ENCODE data around the gene EXOC4. TPM values are rescaled to one million over a fixed set of nuclear protein-coding genes. Genes with fewer than 3 reads are reported as not detected.
A peak's percentile ranks its signal among the peaks of the same experiment; 100 is the strongest.
"Not testable (repeated sequence)": the region's sequence is repeated elsewhere in the genome, so short reads cannot be mapped to it uniquely, and the experiment has no call there.

The EXOC4 gene
- 71.8 TPM for polyA plus RNA-seq (2013, experiment 1 of 4)
- polyA plus RNA-seq (2013, experiment 2 of 4) = 81.0 TPM
- polyA plus RNA-seq (2013, experiment 3 of 4) = 56.1 TPM
- 61.0 TPM for polyA plus RNA-seq (2013, experiment 4 of 4)

GRCh38 chr7:133252858-133253518 is at the start of gene EXOC4:
TSS of gene EXOC4 (plus strand) at chr7:133253078.
- H3K4me1 ChIP-seq (ENCODE audit: control insufficient read depth, insufficient read depth, low read length) = peaks cover 6% of the 10 kb centered on the region
- H3K9me3 ChIP-seq (ENCODE audit: control insufficient read depth, low read length) = no peaks in the 10 kb centered on the region
- H3K27ac ChIP-seq (ENCODE audit: insufficient read depth, low read depth, low read length, poor library complexity, severe bottlenecking) = peak within 1 kb of the TSS; percentile 46
- 0% methylated on average over 24 to 25 of the region's 25 CpGs for WGBS, 2 experiments
- no peaks in the 10 kb centered on the region for H3K36me3 ChIP-seq (ENCODE audit: control insufficient read depth, insufficient read depth, low read length)
- H3K4me3 ChIP-seq (ENCODE audit: insufficient read depth, low read depth, low read length) = peak within 1 kb of the TSS; percentile 86
- no peaks in the 10 kb centered on the region for H3K27me3 ChIP-seq (ENCODE audit: control insufficient read depth, insufficient read depth, low read length, poor library complexity, severe bottlenecking)

GRCh38 chr7:133203490-133203889 is 49.4 kb upstream of the EXOC4 start:
- no peaks in the 10 kb centered on the region for H3K9me3 ChIP-seq (ENCODE audit: control insufficient read depth, low read length)
- no peaks in the 10 kb centered on the region for H3K36me3 ChIP-seq (ENCODE audit: control insufficient read depth, insufficient read depth, low read length)
- 89 to 99% methylated on average over 3 of the region's 3 CpGs for WGBS, 2 experiments
- no peak overlapping the region for H3K4me3 ChIP-seq (ENCODE audit: insufficient read depth, low read depth, low read length)
- no peaks in the 10 kb centered on the region for H3K4me1 ChIP-seq (ENCODE audit: control insufficient read depth, insufficient read depth, low read length)
- H3K27ac ChIP-seq (ENCODE audit: insufficient read depth, low read depth, low read length, poor library complexity, severe bottlenecking) = no peak overlapping the region
- H3K27me3 ChIP-seq (ENCODE audit: control insufficient read depth, insufficient read depth, low read length, poor library complexity, severe bottlenecking) = no peaks in the 10 kb centered on the region

- no peak overlapping the region for H3K27ac ChIP-seq (ENCODE audit: insufficient read depth, low read depth, low read length, poor library complexity, severe bottlenecking)
- H3K4me1 ChIP-seq (ENCODE audit: control insufficient read depth, insufficient read depth, low read length) = no peaks in the 10 kb centered on the region
- no peaks in the 10 kb centered on the region for H3K9me3 ChIP-seq (ENCODE audit: control insufficient read depth, low read length)
- H3K4me3 ChIP-seq (ENCODE audit: insufficient read depth, low read depth, low read length) = no peak overlapping the region
- H3K36me3 ChIP-seq (ENCODE audit: control insufficient read depth, insufficient read depth, low read length) = no peaks in the 10 kb centered on the region
- H3K27me3 ChIP-seq (ENCODE audit: control insufficient read depth, insufficient read depth, low read length, poor library complexity, severe bottlenecking) = no peaks in the 10 kb centered on the region
- WGBS, 2 experiments = 87 to 90% methylated on average over 2 of the region's 2 CpGs
Measured at GRCh38 chr7:133207687-133208086, 45.2 kb upstream of the EXOC4 start.

DNA sequence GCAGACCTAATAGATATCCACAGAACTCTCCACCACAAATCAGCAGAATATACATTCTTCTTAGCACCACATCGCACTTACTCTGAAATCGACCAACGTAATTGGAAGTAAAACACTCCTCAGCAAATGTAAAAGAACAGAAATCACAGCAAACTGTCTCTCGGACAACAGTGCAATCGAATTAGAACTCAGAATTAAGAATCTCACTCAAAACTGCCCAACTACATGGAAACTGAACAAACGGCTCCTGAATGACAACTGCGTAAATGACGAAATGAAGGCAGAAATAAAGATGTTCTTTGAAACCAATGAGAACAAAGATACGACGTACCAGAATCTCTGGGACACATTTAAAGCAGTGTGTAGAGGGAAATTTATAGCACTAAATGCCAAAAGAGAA is 42.1 kb upstream of the EXOC4 start:
- H3K36me3 ChIP-seq (ENCODE audit: control insufficient read depth, insufficient read depth, low read length); H3K4me3 ChIP-seq (ENCODE audit: insufficient read depth, low read depth, low read length); H3K27me3 ChIP-seq (ENCODE audit: control insufficient read depth, insufficient read depth, low read length, poor library complexity, severe bottlenecking); H3K27ac ChIP-seq (ENCODE audit: insufficient read depth, low read depth, low read length, poor library complexity, severe bottlenecking); H3K9me3 ChIP-seq (ENCODE audit: control insufficient read depth, low read length); H3K4me1 ChIP-seq (ENCODE audit: control insufficient read depth, insufficient read depth, low read length): not testable (repeated sequence)
- WGBS, 2 experiments = 95 to 96% methylated on average over 10 of the region's 10 CpGs

DNA sequence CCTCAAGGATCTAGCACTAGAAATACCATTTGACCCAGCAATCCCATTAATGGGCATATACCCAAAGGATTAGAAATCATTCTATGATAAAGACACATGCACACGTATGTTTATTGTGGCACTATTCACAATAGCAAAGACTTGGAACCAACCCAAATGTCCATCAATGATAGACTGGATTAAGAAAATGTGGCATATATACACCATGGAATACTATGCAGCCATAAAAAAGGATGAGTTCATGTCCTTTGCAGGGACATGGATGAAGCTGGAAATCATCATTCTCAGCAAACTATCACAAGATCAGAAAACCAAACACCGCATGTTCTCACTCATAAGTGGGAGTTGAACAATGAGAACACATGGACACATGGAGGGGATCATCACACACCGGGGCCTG is 39.1 kb upstream of the EXOC4 start:
- not testable (repeated sequence) for H3K9me3 ChIP-seq (ENCODE audit: control insufficient read depth, low read length); H3K4me3 ChIP-seq (ENCODE audit: insufficient read depth, low read depth, low read length); H3K4me1 ChIP-seq (ENCODE audit: control insufficient read depth, insufficient read depth, low read length); H3K27ac ChIP-seq (ENCODE audit: insufficient read depth, low read depth, low read length, poor library complexity, severe bottlenecking); H3K36me3 ChIP-seq (ENCODE audit: control insufficient read depth, insufficient read depth, low read length); H3K27me3 ChIP-seq (ENCODE audit: control insufficient read depth, insufficient read depth, low read length, poor library complexity, severe bottlenecking)
- WGBS, 2 experiments = 85 to 91% methylated on average over 1 to 2 of the region's 3 CpGs

GRCh38 chr7:133217773-133218172 is 35.1 kb upstream of the EXOC4 start:
- H3K27ac ChIP-seq (ENCODE audit: insufficient read depth, low read depth, low read length, poor library complexity, severe bottlenecking) = no peak overlapping the region
- no peaks in the 10 kb centered on the region for H3K36me3 ChIP-seq (ENCODE audit: control insufficient read depth, insufficient read depth, low read length)
- no peak overlapping the region for H3K4me3 ChIP-seq (ENCODE audit: insufficient read depth, low read depth, low read length)
- no peaks in the 10 kb centered on the region for H3K9me3 ChIP-seq (ENCODE audit: control insufficient read depth, low read length)
- no peaks in the 10 kb centered on the region for H3K4me1 ChIP-seq (ENCODE audit: control insufficient read depth, insufficient read depth, low read length)
- WGBS, 2 experiments = 96 to 100% methylated on average over 3 of the region's 3 CpGs
- no peaks in the 10 kb centered on the region for H3K27me3 ChIP-seq (ENCODE audit: control insufficient read depth, insufficient read depth, low read length, poor library complexity, severe bottlenecking)

DNA sequence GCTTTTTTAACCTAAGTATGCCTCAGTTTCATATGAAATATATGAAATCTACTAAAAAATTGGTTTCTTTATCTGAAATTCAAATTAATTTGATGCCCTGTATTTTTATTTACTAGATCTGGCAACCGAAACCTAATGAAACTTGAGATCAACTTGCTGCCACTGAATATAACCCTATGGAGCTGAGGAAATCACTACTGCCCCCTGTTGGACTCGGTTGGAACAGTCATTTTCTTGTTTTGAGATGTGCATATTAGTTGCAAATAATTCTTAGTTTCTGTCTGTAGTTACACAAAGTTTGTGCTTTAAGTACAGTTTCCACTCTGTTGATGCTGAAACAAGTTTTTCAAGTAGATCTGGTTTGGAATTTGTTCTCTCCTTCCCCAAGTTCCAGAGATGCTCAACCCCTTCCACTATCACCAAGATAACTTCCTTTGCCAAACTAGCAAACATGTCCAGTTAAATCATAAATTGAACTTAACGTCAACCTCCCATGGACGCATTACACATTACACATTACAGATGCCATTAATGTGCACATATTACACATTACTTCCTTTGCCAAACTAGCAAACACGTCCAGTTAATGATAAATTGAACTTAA is 22.2 kb upstream of the EXOC4 start:
- no peak overlapping the region for H3K4me3 ChIP-seq (ENCODE audit: insufficient read depth, low read depth, low read length)
- no peak overlapping the region for H3K27ac ChIP-seq (ENCODE audit: insufficient read depth, low read depth, low read length, poor library complexity, severe bottlenecking)
- no peaks in the 10 kb centered on the region for H3K27me3 ChIP-seq (ENCODE audit: control insufficient read depth, insufficient read depth, low read length, poor library complexity, severe bottlenecking)
- 48% methylated on average over 5 of the region's 5 CpGs for WGBS, 2 experiments
- no peaks in the 10 kb centered on the region for H3K4me1 ChIP-seq (ENCODE audit: control insufficient read depth, insufficient read depth, low read length)
- H3K9me3 ChIP-seq (ENCODE audit: control insufficient read depth, low read length) = no peaks in the 10 kb centered on the region
- no peaks in the 10 kb centered on the region for H3K36me3 ChIP-seq (ENCODE audit: control insufficient read depth, insufficient read depth, low read length)

DNA sequence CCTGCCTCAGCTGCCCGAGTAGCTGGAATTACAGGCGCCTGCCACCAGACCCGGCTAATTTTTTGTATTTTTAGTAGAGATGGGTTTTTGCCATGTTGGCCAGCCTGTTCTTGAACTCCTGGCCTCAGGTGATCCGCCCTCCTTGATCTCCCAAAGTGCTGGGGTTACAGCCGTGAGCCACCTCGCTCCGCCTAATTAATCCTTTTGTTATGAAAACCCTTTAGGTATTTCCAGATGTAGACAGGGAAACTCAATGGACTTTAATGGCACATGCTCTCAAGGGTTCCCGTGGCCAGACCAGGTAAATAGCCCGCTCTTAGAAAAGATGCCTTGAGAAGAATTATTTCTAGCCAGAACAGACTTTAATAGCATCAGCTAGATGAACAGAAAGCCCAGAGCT is 19.7 kb upstream of the EXOC4 start:
- no peak overlapping the region for H3K4me3 ChIP-seq (ENCODE audit: insufficient read depth, low read depth, low read length)
- 91 to 93% methylated on average over 9 of the region's 9 CpGs for WGBS, 2 experiments
- H3K27me3 ChIP-seq (ENCODE audit: control insufficient read depth, insufficient read depth, low read length, poor library complexity, severe bottlenecking) = no peaks in the 10 kb centered on the region
- no peaks in the 10 kb centered on the region for H3K36me3 ChIP-seq (ENCODE audit: control insufficient read depth, insufficient read depth, low read length)
- no peaks in the 10 kb centered on the region for H3K9me3 ChIP-seq (ENCODE audit: control insufficient read depth, low read length)
- no peaks in the 10 kb centered on the region for H3K4me1 ChIP-seq (ENCODE audit: control insufficient read depth, insufficient read depth, low read length)
- H3K27ac ChIP-seq (ENCODE audit: insufficient read depth, low read depth, low read length, poor library complexity, severe bottlenecking) = no peak overlapping the region

GRCh38 chr7:133234961-133235875 is 17.7 kb upstream of the EXOC4 start:
- H3K4me3 ChIP-seq (ENCODE audit: insufficient read depth, low read depth, low read length) = no peak overlapping the region
- no peaks in the 10 kb centered on the region for H3K9me3 ChIP-seq (ENCODE audit: control insufficient read depth, low read length)
- H3K27ac ChIP-seq (ENCODE audit: insufficient read depth, low read depth, low read length, poor library complexity, severe bottlenecking) = no peak overlapping the region
- 94 to 98% methylated on average over 4 of the region's 4 CpGs for WGBS, 2 experiments
- no peaks in the 10 kb centered on the region for H3K4me1 ChIP-seq (ENCODE audit: control insufficient read depth, insufficient read depth, low read length)
- no peaks in the 10 kb centered on the region for H3K36me3 ChIP-seq (ENCODE audit: control insufficient read depth, insufficient read depth, low read length)
- H3K27me3 ChIP-seq (ENCODE audit: control insufficient read depth, insufficient read depth, low read length, poor library complexity, severe bottlenecking) = no peaks in the 10 kb centered on the region

DNA sequence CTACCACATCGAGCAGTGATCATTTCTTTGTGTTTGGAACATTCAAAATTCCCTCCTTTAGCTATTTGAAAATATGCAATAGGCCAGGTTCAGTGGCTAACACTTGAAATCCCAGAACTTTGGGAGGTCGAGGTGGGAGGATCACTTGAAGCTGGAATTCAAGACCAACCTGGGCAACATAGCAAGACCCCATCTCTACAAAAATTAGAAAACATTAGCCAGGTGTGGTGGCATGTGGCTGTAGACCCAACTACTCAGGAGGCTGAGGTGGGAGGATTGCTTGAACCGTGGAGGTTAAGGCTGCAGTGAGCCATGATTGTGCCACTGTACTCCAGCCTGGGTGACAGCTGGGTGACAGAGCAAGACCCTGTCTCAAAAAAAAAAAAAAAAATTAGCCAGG is 15.3 kb upstream of the EXOC4 start:
- H3K4me3 ChIP-seq (ENCODE audit: insufficient read depth, low read depth, low read length) = no peak overlapping the region
- no peaks in the 10 kb centered on the region for H3K9me3 ChIP-seq (ENCODE audit: control insufficient read depth, low read length)
- no peaks in the 10 kb centered on the region for H3K36me3 ChIP-seq (ENCODE audit: control insufficient read depth, insufficient read depth, low read length)
- 88 to 93% methylated on average over 3 of the region's 3 CpGs for WGBS, 2 experiments
- H3K4me1 ChIP-seq (ENCODE audit: control insufficient read depth, insufficient read depth, low read length) = no peaks in the 10 kb centered on the region
- H3K27ac ChIP-seq (ENCODE audit: insufficient read depth, low read depth, low read length, poor library complexity, severe bottlenecking) = no peak overlapping the region
- no peaks in the 10 kb centered on the region for H3K27me3 ChIP-seq (ENCODE audit: control insufficient read depth, insufficient read depth, low read length, poor library complexity, severe bottlenecking)
